Stimulated activated CD4-positive, alpha-beta T cell treated with anti-CD3 and anti-CD28 coated beads, TNF-alpha, amount 100 ng/mL, for 24 hours (primary cell): ENCODE data around the gene KLRC4.
"Not testable (repeated sequence)": the region's sequence is repeated elsewhere in the genome, so short reads cannot be mapped to it uniquely, and the experiment has no call there.

ENCODE experiments used
- DNase-seq, 3 experiments: peaks; one replicate each; pipeline ENCODE4 v3.0.0-alpha.2; 2020; ENCODE audit warnings: low read depth in 3 of 3

Gene KLRC4

GRCh38 chr12:10409392-10409791 lies at the start of gene KLRC4:
TSS of gene KLRC4 (minus strand) at chr12:10409757. CDS start at chr12:10409575, 182 bp downstream.
- DNase-seq, result no peak

- no peak for DNase-seq
These were observed 48.2 kb upstream of the KLRC4 start for GRCh38 chr12:10457760-10458159.

- DNase-seq, result no peak
These were observed 47.3 kb upstream of the KLRC4 start for GRCh38 chr12:10456856-10457255.

DNA sequence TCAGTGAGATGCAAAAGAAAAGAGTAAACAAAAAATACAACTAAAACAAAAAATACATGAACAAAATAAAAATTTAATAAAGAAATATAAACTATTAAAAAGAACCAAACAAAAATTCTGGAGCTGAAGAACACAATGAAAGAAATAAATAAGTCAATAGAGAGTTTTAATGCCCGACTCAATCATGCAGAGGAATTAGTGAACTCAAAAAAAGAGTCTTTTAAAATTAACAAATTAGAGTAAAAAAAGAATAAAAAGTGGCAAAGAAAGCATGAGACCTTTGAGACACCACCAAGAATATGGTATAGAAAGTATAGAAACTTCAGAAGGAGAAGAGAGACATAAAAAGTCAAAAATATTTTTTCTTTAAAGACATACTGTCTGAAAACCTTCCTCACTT lies 46.2 kb upstream of the KLRC4 start:
- no peak for DNase-seq

DNA sequence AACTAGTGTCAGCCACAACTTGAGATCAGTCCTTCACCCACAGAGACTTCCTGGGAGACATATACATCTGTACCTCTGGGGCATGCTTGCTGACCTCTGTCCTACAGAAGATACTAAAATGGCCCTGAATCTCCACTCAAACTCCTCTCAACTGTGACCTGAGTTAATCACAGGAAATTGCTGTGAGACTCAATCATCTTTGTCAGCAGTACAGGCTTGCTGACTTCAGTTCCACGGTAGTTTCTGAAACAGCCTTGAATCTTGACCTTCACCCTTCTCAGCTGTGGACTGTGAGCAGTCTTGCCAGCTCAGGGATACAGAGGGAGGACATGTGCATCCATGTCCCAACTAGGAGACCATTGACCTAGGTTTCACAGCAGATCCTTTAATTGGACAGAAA lies 45.0 kb upstream of the KLRC4 start:
- no peak for DNase-seq

DNA sequence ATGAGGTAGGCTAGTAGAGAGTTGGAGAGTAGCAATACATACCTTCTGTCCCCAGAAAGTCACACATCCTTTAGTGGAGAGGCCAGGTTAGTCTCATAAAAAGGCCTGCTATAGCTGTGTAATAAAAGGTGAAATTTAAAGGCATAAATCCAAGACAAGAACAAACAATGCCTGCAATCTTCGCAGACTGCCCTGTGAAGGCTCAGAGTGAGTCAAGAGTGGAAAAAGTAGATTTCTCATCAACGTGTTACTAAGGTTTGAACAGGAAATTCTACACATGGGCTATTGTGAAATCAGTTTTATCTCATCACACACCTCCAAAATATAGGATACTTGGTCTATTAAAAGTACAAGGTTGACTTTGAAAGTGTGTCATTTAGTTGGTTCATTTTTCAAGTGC lies 43.6 kb upstream of the KLRC4 start, which contains the start of gene KLRC1:
KLRC1 (minus strand) TSS at position 222 of the 400 bp plus-strand sequence. CDS start 2,221 bp downstream, outside the sequence.
- no peak for DNase-seq

GRCh38 chr12:10448236-10448635 lies 38.7 kb upstream of the KLRC4 start:
- DNase-seq, result no peak

- not testable (repeated sequence) for DNase-seq
These were observed 36.5 kb upstream of the KLRC4 start for GRCh38 chr12:10446052-10446451.

DNA sequence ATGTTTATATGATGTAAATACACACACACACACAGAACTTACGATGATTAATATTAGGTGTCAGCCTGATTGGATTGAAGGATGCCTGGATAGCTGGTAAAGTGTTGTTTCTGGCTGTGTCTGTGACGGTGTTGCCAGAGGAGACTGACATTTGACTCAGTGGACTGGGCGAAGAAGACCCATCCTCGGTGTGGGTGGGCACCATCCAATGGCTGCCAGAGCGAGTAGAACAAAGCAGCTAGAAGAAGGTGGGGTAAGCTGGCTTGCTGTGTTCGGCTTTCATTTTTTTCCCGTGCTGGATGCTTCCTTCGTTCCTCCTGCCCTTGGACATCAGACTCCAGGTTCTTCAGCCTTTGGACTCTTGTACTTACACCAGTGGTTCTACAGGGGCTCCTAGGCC lies 31.6 kb upstream of the KLRC4 start:
- not testable (repeated sequence) for DNase-seq

- DNase-seq, result not testable (repeated sequence)
These were observed 30.2 kb upstream of the KLRC4 start for GRCh38 chr12:10439608-10440274.

- not testable (repeated sequence) for DNase-seq
These were observed 28.0 kb upstream of the KLRC4 start for GRCh38 chr12:10437601-10438000.

DNA sequence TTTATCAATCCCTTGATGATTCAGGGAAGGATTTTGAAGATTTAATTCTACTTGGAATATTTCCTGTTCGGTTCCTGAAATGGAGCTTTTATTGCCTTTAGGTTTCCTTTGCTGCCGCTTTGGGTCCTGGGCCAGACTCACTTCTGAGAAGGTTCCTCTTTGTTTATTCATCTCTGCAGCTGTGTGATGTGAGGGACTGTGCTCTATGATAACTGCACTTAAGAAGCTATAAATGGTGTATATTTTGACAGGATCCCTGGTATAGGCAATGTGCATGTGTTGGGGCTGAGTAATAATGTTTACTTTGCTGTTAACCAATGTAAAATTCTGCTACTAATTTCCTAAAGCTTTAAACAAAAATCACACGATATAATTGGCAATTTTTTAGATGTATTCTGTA lies 26.3 kb upstream of the KLRC4 start, which contains the start of gene KLRC2:
KLRC2 (minus strand) TSS at position 195 of the 400 bp plus-strand sequence; CDS start at position 171, 24 bp downstream.
- not testable (repeated sequence) for DNase-seq

DNA sequence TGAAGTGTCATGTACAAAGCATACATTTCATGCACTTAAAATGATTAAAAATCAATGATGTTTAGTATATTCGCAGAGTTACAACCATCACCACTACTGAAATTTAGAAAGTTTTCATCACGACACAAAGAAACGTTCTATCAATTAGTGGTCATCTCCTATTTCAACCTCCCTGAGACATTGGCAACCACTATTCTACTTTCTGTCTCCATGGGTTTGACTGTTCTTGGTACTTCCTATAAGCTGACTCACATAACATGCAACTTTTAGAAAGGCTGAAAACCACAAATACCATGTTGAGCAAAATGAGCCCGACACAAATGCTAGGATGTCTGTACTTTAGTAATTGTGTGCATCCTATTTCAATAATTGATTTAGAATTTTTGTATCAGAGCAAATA lies 21.1 kb upstream of the KLRC4 start:
- not testable (repeated sequence) for DNase-seq

DNA sequence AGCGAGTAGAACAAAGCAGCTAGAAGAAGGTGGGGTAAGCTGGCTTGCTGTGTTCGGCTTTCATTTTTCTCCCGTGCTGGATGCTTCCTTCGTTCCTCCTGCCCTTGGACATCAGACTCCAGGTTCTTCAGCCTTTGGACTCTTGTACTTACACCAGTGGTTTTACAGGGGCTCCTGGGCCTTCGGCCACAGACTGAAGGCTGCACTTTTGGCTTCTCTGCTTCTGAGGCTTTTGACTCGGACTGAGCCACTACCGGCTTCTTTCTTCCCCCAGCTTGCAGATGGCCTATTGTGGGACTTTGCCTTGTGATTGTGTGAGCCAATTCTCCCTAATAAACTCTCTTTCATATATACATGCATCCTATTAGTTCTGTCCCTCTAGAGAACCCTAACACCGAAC lies 16.4 kb upstream of the KLRC4 start:
- not testable (repeated sequence) for DNase-seq

- not testable (repeated sequence) for DNase-seq
These were observed 14.8 kb upstream of the KLRC4 start for GRCh38 chr12:10424260-10424899.

DNA sequence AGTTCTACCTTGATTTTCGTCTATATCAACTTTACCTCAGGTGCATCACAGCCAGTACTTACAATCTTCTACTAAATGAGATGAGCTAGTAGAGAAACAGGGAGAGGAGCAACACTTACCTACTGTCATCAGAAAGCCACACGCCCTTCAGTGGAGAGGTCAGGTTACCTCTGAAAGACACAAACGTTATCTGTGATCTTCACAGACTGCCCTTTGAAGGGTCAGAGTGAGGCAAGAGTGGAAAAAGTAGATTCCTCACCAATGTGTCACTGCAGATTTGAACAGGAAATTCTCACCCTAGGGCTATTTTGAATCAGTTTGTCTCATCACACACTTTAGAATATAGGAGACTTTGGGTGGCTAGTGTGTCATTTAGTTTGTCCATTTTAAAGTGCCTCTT lies 12.6 kb upstream of the KLRC4 start:
- DNase-seq, result not testable (repeated sequence)

- not testable (repeated sequence) for DNase-seq
These were observed 10.8 kb upstream of the KLRC4 start, which contains the start of gene KLRC3 for GRCh38 chr12:10420334-10420733. TSS of gene KLRC3 (minus strand) at chr12:10420595. CDS start at chr12:10420550, 45 bp downstream.

DNA sequence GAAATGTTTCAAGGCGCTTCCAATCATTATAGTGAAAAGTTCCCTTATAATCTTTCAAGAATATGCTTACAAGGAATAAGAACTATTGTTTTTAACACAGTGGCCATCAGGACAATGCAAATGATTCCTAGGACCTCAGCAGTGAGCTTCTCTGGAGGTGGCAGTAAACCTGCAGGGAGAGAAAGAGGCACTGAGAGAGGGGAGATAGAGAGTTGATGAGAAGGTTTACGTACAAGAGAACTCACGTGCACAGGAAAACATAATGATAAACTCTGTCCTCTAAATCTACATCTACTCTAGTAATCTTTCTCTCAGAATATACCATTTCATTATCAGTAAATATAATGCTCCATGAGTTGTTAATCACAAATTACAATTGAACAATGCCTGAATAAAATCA lies 715 bp downstream of the KLRC4 start:
- DNase-seq, result no peak

DNA sequence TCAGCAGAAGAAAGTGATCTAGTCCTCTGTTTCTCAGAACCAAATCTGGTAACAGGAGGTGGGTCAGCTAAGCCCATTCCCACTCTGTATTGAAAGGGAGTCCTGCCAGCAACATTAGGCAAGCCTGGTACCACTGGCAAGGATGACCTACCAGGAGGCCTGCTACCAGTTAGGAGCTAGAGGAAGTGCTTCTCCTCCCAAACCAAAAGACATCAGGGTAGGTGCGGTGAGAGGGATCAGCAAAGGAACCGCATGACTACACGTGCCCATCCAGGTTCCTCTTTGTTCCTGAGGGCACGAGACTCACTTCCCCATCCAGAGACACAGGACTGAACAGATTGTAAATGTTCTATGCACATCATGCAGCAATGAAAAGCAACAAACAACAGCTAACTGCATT lies 2.8 kb downstream of the KLRC4 start:
- no peak for DNase-seq

DNA sequence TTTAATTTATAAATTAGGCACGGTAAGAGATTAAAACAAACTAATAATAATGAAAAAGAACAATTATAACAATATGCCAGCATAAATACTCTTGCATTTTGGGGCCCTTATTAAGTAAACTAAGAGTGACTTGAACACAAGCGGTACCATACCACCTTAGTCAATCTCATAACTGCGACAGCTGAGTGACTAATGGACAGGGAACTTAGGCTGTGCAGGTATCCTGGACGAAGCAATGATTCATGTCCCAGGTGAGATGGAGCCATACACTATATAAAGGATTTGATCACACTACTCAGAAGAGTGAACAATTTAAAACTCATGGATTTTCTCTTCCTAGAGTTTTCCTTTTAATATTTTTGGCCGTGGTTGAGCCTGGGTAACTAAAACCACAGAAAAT lies 4.3 kb downstream of the KLRC4 start:
- DNase-seq, result no peak

DNA sequence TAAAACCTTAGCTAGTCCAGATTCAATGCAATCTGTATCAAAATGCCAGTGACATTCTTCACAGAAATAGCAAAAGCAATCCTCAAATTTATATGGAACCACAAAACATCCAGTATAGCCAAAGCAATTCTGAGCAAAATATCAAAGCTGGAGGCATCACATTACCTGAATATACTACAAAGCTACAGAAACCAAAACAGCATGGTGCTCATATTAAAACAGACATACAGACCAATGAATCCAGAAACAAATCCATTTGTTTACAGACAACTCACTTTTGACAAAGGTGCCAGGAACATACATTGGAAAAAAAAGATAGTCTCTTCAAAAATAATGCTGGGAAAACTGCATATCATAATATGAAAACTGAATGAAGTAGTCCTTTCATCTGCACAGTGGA lies 4.8 kb downstream of the KLRC4 start:
- no peak for DNase-seq

- no peak for DNase-seq
These were observed 8.7 kb downstream of the KLRC4 start for GRCh38 chr12:10400829-10401228.

DNA sequence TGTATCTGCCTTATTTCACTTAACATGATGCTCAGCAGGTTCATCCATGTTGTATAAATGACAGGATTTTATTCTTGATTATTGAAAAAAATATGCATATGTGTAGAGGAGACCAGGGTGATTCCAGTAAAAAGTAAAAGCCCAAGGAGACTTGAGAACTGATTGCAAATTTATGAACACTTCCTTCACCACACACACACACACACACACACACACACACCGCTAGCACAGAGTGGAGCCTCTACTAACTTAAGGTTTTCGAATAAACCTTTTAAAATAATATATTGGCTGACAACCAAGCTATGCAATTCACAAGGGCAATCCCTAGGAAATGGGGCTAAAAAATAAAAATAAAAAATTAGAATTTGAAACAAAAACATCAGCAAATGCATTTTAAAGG lies 11.4 kb downstream of the KLRC4 start:
- no peak for DNase-seq
